Activated naive CD8-positive, alpha-beta T cell treated with anti-CD3 and anti-CD28 coated beads, Interleukin-2, amount 50 U/mL, for 16 hours (primary cell): Measurements from ENCODE around the gene GAGE10.
"Not testable (repeated sequence)": the region's sequence is repeated elsewhere in the genome, so short reads cannot be mapped to it uniquely, and the experiment has no call there.

Source experiments
- DNase-seq: peaks from one replicate; pipeline ENCODE4 v3.0.0-alpha.2; 2020; ENCODE audit warnings: low read depth, low spot score

The GAGE10 gene

DNA sequence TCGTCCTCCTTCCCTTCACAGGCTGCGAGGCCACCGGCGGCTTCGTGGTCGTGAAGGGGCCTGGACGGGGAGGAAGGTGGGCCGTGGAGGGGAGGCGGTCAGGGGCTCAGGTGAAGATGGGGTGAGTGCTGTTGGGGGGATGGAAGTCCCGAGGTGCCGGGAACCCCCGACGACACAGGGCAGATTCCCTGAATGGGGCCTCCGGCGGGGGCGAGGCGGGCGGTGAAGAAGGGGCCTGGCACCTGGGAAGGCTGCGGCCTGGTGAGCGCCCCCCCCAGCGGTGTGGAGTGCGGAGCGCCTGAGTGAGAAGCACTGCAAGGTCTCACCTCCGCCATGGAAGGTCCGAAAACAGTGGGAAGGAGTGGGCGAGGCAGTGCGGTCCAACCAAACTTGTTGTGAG, 18.8 kb downstream of the GAGE10 start:
- DNase-seq, result not testable (repeated sequence)

DNA sequence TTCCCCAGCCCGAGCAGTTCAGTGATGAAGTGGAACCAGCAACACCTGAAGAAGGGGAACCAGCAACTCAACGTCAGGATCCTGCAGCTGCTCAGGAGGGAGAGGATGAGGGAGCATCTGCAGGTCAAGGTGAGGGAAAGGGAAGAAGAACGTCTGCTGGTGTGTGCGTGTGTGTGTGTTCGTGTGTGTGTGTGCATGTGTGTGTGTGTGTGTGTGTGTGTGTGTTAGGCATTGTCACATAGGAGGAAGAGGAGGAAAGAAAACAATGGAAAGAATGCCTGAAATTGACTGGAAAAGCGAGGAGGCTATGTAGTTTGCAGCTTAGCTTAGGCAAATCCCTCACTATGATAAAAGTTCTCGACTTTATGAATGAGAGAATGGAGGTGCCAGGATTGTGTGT, 20.3 kb downstream of the GAGE10 start:
- not testable (repeated sequence) for DNase-seq

DNA sequence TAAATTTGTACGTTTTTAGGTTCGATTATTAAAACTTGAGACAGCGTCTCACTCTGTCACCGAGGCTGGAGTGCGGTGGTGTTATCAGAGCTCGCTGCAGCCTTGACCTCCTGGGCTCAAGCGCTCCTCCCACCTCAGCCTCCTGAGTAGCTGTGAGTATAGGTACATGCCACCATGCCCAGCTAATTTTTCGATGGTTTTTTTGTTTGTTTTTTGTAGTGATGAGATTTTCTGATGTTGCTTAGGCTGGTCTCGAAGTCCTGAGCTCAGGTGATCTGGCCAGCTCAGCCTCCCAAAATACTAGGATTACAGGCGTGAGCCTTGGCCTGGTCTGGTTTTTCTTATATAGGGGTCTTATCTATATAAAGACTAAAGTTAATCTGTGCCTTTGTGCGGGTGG, 27.0 kb downstream of the GAGE10 start:
- DNase-seq, result not testable (repeated sequence)

DNA sequence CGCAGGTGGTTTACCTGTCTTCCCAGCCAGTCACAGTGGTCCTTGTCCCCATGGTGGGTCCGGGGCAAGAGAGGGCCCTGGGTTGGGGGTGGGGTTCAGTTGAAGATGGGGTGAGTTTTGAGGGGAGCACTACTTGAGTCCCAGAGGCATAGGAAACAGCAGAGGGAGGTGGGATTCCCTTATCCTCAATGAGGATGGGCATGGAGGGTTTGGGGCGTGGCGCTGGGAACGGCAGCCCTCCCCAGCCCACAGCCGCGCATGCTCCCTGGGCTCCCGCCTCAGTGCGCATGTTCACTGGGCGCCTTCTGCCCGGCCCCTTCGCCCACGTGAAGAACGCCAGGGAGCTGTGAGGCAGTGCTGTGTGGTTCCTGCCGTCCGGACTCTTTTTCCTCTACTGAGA, 27.8 kb downstream of the GAGE10 start, which contains the start of gene GAGE13:
TSS of gene GAGE13 (plus strand) at position 301 of the 400 bp plus-strand sequence. CDS start 1,156 bp downstream, outside the sequence.
- DNase-seq, result not testable (repeated sequence)

DNA sequence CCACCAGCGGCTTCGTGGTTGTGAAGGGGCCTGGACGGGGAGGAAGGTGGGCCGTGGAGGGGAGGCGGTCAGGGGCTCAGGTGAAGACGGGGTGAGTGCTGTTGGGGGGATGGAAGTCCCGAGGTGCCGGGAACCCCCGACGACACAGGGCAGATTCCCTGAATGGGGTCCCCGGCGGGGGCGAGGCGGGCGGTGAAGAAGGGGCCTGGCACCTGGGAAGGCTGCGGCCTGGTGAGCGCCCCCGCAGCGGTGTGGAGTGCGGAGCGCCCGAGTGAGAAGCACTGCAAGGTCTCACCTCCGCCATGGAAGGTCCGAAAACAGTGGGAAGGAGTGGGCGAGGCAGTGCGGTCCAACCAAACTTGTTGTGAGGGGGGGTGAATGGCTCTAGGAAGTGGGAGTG, 28.4 kb downstream of the GAGE10 start:
- DNase-seq, result not testable (repeated sequence)

DNA sequence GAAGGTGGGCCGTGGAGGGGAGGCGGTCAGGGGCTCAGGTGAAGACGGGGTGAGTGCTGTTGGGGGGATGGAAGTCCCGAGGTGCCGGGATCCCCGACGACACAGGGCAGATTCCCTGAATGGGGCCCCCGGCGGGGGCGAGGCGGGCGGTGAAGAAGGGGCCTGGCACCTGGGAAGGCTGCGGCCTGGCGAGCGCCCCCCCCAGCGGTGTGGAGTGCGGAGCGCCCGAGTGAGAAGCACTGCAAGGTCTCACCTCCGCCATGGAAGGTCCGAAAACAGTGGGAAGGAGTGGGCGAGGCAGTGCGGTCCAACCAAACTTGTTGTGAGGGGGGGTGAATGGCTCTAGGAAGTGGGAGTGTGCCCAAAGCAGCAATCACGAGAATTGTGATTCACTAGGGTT, 38.0 kb downstream of the GAGE10 start:
- DNase-seq, result not testable (repeated sequence)

DNA sequence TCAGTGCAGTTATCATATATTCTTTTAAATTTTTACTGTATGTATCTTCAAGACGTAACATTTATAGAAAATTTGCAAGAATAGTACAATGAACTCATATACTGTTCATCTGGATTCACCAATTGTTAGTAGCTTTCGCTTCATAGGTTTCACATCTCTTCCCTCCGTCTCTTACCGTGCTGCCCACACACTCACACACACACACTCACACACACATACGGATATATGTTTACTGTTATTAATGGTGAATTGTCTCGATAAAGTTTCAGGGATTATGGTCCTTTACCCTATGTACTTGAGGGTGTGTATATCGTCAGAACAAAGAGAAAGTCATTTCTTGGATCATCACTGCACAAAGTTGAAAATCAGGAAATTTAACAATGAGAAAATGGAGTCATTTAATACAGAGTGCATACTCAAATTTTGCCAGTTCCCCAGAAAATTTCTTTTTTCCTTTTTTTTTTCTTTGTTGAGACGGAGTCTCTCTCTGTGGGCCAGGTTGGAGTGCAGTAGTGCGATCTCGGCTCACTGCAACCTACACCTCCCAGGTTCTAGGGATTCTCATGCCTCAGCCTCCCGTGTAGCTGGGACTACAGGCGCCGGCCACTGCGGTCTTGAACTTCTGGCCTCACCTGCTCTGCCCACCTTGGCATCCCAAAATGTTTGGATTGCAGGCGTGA, 41.2 kb downstream of the GAGE10 start:
- DNase-seq, result not testable (repeated sequence)

DNA sequence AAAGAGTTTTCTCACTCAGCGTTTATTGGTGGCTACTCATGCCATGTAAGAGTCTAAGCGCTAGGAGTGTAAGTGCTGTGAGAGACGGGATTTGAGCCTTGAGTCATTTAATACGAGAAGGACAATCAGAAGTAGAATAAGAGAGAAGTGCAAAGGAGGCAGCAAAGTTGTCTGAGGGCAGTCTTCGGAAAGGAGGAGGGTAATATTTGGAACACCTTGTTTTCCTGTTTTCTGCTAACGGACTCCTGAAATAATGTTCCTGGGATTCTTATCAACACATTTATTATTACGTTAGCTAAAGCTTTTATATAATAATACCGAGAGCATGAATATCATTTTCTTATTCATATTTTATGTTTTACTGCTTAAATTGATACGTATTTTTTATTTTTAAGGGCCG, 42.0 kb downstream of the GAGE10 start:
- not testable (repeated sequence) for DNase-seq

DNA sequence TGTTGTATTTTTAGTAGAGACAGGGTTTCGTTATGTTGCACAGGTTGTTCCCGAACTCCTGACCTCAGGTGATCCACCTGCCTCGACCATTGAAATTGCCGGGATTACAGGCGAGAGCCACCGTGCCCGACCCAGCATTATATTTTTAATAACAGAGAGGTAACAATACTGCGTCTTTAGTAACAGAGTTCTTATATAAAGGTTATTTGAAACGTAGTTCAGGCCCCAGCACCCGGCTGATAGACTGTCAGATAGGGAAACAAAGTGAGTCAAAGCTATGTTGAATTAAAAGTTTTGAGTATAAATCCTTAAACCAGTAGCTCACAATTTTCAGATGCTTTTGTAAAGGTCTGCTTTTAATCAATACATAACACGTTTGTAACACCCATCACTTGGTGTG, 42.7 kb downstream of the GAGE10 start:
- DNase-seq, result not testable (repeated sequence)
